ENCODE data around the gene GTF3A. TPM values are rescaled to one million over a fixed set of nuclear protein-coding genes. Genes with fewer than 3 reads are reported as not detected.

Gene GTF3A
- 109 and 111 TPM in 2 replicates for total RNA-seq

DNA sequence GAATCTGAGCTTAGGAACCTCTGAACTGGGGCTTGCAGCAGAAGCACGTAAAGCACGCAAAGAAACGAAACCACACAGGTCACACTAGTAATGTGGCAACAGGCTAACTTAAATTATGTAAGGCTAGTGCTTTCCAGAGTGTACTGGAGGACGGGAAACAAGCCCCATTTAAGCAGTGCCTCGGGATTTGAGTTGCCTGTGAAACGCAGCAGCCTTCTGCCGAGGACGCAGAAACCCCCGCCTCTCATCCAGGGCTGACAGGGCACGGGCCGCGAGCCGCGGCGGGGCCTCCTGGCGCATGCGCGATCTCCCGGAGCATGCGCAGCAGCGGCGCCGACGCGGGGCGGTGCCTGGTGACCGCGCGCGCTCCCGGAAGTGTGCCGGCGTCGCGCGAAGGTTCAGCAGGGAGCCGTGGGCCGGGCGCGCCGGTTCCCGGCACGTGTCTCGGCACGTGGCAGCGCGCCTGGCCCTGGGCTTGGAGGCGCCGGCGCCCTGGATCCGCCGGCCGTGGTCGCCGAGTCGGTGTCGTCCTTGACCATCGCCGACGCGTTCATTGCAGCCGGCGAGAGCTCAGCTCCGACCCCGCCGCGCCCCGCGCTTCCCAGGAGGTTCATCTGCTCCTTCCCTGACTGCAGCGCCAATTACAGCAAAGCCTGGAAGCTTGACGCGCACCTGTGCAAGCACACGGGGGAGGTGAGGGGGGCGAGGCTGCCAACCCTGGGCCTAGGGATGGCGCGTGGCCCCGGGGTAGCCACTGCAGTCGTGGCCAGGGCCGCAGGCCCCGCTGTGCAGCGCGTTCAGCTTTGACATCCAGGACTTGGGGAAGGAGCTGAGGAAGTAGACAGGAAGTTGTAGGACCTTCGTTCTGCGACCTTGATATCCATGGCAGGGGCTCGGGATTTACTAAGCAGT is at the start of gene GTF3A:
Gene GTF3A (plus strand): TSS at position 374 of the 912 bp plus-strand sequence.
- TF ChIP-seq CTCF (IDR thresholded peaks at IDR 0.05; ENCODE audit: insufficient read depth, low read depth, low read length), result no peak
- H3K4me3 ChIP-seq (ENCODE audit: low read depth, low read length), result peak within 1 kb of the TSS; percentile 75
- peak; percentile 84 for DNase-seq (ENCODE audit: low read depth)

GRCh38 chr13:27374650-27375049 is 49.8 kb upstream of the GTF3A start:
- H3K4me3 ChIP-seq (ENCODE audit: low read depth, low read length), result no peak overlapping the region
- DNase-seq (ENCODE audit: low read depth), result peak; percentile 81
- TF ChIP-seq CTCF (IDR thresholded peaks at IDR 0.05; ENCODE audit: insufficient read depth, low read depth, low read length), result peak; percentile 72

GRCh38 chr13:27375686-27376326 is 48.6 kb upstream of the GTF3A start:
- peak; percentile 64 for DNase-seq (ENCODE audit: low read depth)
- TF ChIP-seq CTCF (IDR thresholded peaks at IDR 0.05; ENCODE audit: insufficient read depth, low read depth, low read length), result peak; percentile 91
- no peak overlapping the region for H3K4me3 ChIP-seq (ENCODE audit: low read depth, low read length)

- H3K4me3 ChIP-seq (ENCODE audit: low read depth, low read length), result no peak overlapping the region
- DNase-seq (ENCODE audit: low read depth), result no peak
- no peak for TF ChIP-seq CTCF (IDR thresholded peaks at IDR 0.05; ENCODE audit: insufficient read depth, low read depth, low read length)
Observed at GRCh38 chr13:27379126-27379525, 45.3 kb upstream of the GTF3A start.

DNA sequence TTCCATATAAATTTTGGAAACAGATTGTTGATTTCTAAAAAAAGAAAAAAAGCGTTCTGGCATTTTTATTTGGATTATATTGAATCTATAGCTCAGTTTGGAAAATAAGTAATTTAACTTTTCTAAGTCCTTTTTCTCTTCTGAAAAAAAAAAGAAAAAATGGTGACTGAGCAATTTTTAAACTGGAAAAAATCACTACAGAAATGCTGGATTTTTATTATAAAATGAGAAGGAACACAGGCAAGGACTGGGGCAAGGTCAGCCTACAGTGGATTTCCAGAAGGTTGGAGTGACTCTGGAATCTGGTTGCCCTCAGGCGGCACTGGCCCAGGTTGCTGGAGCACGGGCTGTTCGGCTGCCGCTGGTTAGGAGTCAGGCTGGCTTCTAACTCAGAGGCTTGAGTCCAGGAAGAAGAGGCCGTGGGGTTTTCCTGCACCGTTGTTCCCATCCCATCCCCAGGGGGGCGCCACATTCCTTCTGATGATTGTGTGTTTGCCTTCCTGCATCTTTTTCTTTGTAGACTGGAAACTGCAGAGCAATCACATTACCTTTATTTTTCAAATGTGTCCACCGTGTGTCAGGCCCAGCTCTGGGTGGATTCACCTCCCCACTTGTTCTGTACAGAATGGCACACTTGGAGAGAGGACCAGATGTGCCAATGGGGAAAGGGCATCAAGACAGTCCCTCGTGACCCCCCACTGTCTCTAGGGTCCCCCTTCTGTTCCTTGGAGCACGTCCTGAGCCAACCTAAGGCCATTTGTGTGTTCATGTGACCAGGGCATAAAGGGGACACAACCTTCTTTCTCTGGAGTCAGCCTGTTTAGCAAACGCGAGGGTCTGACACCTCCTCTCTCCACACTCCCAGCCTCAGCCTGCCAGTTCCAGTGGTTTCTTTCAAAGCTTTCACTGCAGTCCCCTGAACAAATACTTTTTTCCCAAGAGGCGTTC is 44.5 kb upstream of the GTF3A start:
- peak; percentile 70 for TF ChIP-seq CTCF (IDR thresholded peaks at IDR 0.05; ENCODE audit: insufficient read depth, low read depth, low read length)
- H3K4me3 ChIP-seq (ENCODE audit: low read depth, low read length), result no peak overlapping the region
- peak; percentile 34 for DNase-seq (ENCODE audit: low read depth)

DNA sequence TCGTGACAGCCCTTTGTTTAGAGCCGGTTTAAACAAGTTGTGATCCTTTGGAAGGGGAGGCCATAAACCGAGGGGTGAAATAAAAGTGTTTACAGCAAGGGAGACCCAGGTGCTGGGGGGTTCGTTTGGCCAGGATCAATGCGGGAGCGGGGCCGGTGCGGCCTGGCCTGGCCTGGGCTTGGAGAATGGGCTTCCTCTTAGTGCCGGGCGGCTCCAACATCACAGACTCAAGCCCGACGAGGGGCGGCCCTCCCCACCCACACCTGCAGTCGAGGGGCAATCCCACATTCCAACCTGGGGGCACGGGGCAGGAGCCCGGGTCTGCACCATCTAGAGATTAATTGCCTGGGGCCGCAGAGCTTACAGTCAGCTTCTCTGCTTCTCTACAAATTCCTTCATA is 42.8 kb upstream of the GTF3A start:
- H3K4me3 ChIP-seq (ENCODE audit: low read depth, low read length), result no peak overlapping the region
- TF ChIP-seq CTCF (IDR thresholded peaks at IDR 0.05; ENCODE audit: insufficient read depth, low read depth, low read length), result no peak
- DNase-seq (ENCODE audit: low read depth), result no peak
